ENCODE measurements around the gene TMEM273. TPM values are rescaled to one million over a fixed set of nuclear protein-coding genes. Genes with fewer than 3 reads are reported as not detected.

The TMEM273 gene
- total and polyA plus RNA-seq, 10 of the 15 experiments (the other 5 are each of a cell fraction or from before 2014, with no cell fraction given), result 10.3 to 46.3 (median 26.4) TPM

DNA sequence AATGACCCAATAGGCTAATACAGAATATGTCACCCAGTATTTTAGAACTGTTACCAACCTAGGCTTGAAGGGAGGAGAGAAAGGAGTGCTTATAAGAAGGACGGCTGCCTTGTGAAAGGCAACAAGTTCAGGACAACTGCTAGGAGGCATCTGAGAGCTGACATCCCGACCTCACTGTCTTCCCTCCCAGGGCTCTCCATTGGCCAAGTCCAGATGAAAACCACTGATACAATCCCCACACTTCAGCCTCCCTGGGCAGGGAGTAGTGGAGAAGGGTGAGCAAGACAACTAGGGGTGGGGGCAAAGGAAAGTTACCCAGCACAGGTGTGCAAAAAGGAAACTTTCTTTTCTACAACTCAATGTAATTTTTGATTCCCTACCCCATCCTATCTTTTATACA lies 29.5 kb upstream of the TMEM273 start:
- CTCF ChIA-PET, result no interaction called here
- no peak for FAIRE-seq
- H3K9ac ChIP-seq (ENCODE audit: control insufficient read depth, insufficient read depth, low read length), result no peak overlapping the region
- BruUV-seq (replicated peaks), result no TSS peak
- H3K27me3 ChIP-seq (replicated peaks in 1 of 2; ENCODE audit: control insufficient read depth in 2 of 2, insufficient read depth in 2 of 2, low read length in 1 of 2), result no peaks in the 10 kb centered on the region; a peak in 3 of 4 replicates
- 42% methylated on average over 2 of the region's 2 CpGs for WGBS (ENCODE audit: insufficient coverage, insufficient replicate concordance, low lambda C conversion rate, missing lambda C conversion rate)
- RAD21 ChIA-PET (ENCODE audit: unreplicated experiment), result no interaction called here
- H3K4me1 ChIP-seq (ENCODE audit: control insufficient read depth, insufficient read depth, low read length), result no peaks in the 10 kb centered on the region
- no peaks in the 10 kb centered on the region for H4K20me1 ChIP-seq (ENCODE audit: control insufficient read depth, insufficient read depth)
- no peaks in the 10 kb centered on the region; the same call in 2 of the 3 replicates for H3K9me3 ChIP-seq (replicated peaks; ENCODE audit: control insufficient read depth, insufficient read depth, low read length)
- ATAC-seq, result no peak
- H3K4me3 ChIP-seq, result no peak overlapping the region
- POLR2A ChIA-PET, result no interaction called here
- in situ Hi-C loops (cut with MboI) (no loop called here), intact Hi-C loops (cut with micrococcal nuclease; ENCODE audit: unreplicated experiment) (no loop called here)
- H2AFZ ChIP-seq (ENCODE audit: control insufficient read depth, low read depth, low read length), result no peak overlapping the region
- DNase-seq (ENCODE audit: low read depth, low spot score), result no peak
- SMC1A ChIA-PET (ENCODE audit: uncharacterized antibody, unreplicated experiment), result interaction anchor here (0.5 kb wide), 1 partner anchor 207 kb away, joined by 3 read pairs; no protein-coding TSS in a partner anchor
- no peak overlapping the region for H3K4me2 ChIP-seq (ENCODE audit: control insufficient read depth, insufficient read depth)
- no peak for TF ChIP-seq NFYB (IDR thresholded peaks at IDR 0.05; ENCODE audit: insufficient read depth, low read depth, low read length)
- no peak for TF ChIP-seq POLR2AphosphoS2 (IDR thresholded peaks at IDR 0.05; ENCODE audit: low read depth, low read length)
- no peak for TF ChIP-seq ZNF687 (IDR thresholded peaks at IDR 0.05)
- TF ChIP-seq MTA3 (IDR thresholded peaks at IDR 0.05; ENCODE audit: borderline replicate concordance, low read length), result no peak
- H3K36me3 ChIP-seq (ENCODE audit: control insufficient read depth in 2 of 2, insufficient read depth in 2 of 2, low read length in 1 of 2), result no peaks in the 10 kb centered on the region
- no peak overlapping the region for H3K27ac ChIP-seq (ENCODE audit: control insufficient read depth, insufficient read depth)
- no peaks in the 10 kb centered on the region for H3K79me2 ChIP-seq (ENCODE audit: control insufficient read depth, insufficient read depth, low read length)

Data from GM12878 (cell line).